Adipose tissue (tissue), 3 donors: ENCODE results near the gene CLP1. TPM values are rescaled to one million over a fixed set of nuclear protein-coding genes. Genes with fewer than 3 reads are reported as not detected.

Experiments used
- H3K27ac ChIP-seq: one replicate; pipeline ENCODE4 v1.5.1; 2013; ENCODE audit warnings: low read depth, low read length
- WGBS, 3 donors: extraction: QIAGEN DNeasy Blood & Tissue Kit; methylation state at CpG; one replicate each; pipeline ENCODE4 v1.1.7; 2013; 5-methylcytosine and 5-hydroxymethylcytosine counted together
- polyA plus RNA-seq, 3 donors: library from polyadenylated mRNA; stranded (reverse); fragments of 200-250 nt; gene quantifications; one replicate each; pipeline ENCODE4 v1.2.3, GENCODE V29; 2013
- donor health status: healthy with polysubstance abuse.
- donor health status: Bipolar disorder and iron deficiency.
- donor health status: healthy.

The CLP1 gene
- polyA plus RNA-seq: 10 to 100 TPM in 1 of 3 donors, 1 to 10 TPM in 2; 5.5 to 13.6 (median 6.1) TPM

- no peak within 1 kb of the TSS for H3K27ac ChIP-seq
- WGBS, 3 donors: 0% methylated on average over 43 to 45 of the region's 45 CpGs
These were observed at the start of gene CLP1 for GRCh38 chr11:57657194-57658022. Gene CLP1 (plus strand): TSS chr11:57657762. CDS start chr11:57659477, 1,715 bp downstream.

GRCh38 chr11:57610170-57610569, 47.4 kb upstream of the CLP1 start:
- WGBS, 3 donors: 90 to 95% (median 93%) methylated on average over 4 of the region's 4 CpGs
- no peak overlapping the region for H3K27ac ChIP-seq

GRCh38 chr11:57614234-57614772, 43.3 kb upstream of the CLP1 start:
- 75 to 88% (median 82%) methylated on average over 10 of the region's 10 CpGs for WGBS, 3 donors
- H3K27ac ChIP-seq: no peak overlapping the region

GRCh38 chr11:57615308-57615707, 42.3 kb upstream of the CLP1 start:
- WGBS, 3 donors: 76 to 86% (median 85%) methylated on average over 1 of the region's 1 CpG

GRCh38 chr11:57616595-57616994, 41.0 kb upstream of the CLP1 start:
- no peak overlapping the region for H3K27ac ChIP-seq
- 49 to 80% (median 75%) methylated on average over 3 of the region's 3 CpGs for WGBS, 3 donors

More at GRCh38 chr11:57615308-57615707, 42.3 kb upstream of the CLP1 start:
- no peak overlapping the region for H3K27ac ChIP-seq

- WGBS, 3 donors: 79 to 86% (median 80%) methylated on average over 2 of the region's 2 CpGs
- no peak overlapping the region for H3K27ac ChIP-seq
These were observed 39.1 kb upstream of the CLP1 start for GRCh38 chr11:57618438-57618837.

GRCh38 chr11:57619331-57619730, 38.2 kb upstream of the CLP1 start:
- H3K27ac ChIP-seq: no peak overlapping the region
- 91 to 96% (median 93%) methylated on average over 2 of the region's 2 CpGs for WGBS, 3 donors

- no peak overlapping the region for H3K27ac ChIP-seq
These were observed 37.1 kb upstream of the CLP1 start for GRCh38 chr11:57620467-57620866.

- 45 to 63% (median 54%) methylated on average over 3 of the region's 3 CpGs for WGBS, 3 donors
- no peak overlapping the region for H3K27ac ChIP-seq
These were observed 35.3 kb upstream of the CLP1 start for GRCh38 chr11:57622263-57622662.

- 79 to 99% (median 86%) methylated on average over 2 of the region's 2 CpGs for WGBS, 3 donors
- H3K27ac ChIP-seq: no peak overlapping the region
These were observed 32.7 kb upstream of the CLP1 start for GRCh38 chr11:57624864-57625263.

GRCh38 chr11:57626895-57627294, 30.7 kb upstream of the CLP1 start:
- 63 to 84% (median 67%) methylated on average over 1 of the region's 1 CpG for WGBS, 3 donors
- no peak overlapping the region for H3K27ac ChIP-seq

GRCh38 chr11:57630171-57630570, 27.4 kb upstream of the CLP1 start:
- WGBS, 3 donors: 39 to 48% (median 43%) methylated on average over 2 of the region's 2 CpGs

GRCh38 chr11:57632116-57632515, 25.4 kb upstream of the CLP1 start:
- 53 to 64% (median 55%) methylated on average over 5 of the region's 5 CpGs for WGBS, 3 donors

More at GRCh38 chr11:57630171-57630570, 27.4 kb upstream of the CLP1 start:
- H3K27ac ChIP-seq: no peak overlapping the region

GRCh38 chr11:57633394-57634070, 24.0 kb upstream of the CLP1 start:
- no peak overlapping the region for H3K27ac ChIP-seq
- 78 to 86% (median 79%) methylated on average over 6 of the region's 6 CpGs for WGBS, 3 donors

More at GRCh38 chr11:57632116-57632515, 25.4 kb upstream of the CLP1 start:
- no peak overlapping the region for H3K27ac ChIP-seq

GRCh38 chr11:57634311-57634710, 23.3 kb upstream of the CLP1 start:
- H3K27ac ChIP-seq: no peak overlapping the region

- 86 to 92% (median 92%) methylated on average over 8 of the region's 8 CpGs for WGBS, 3 donors
- H3K27ac ChIP-seq: no peak overlapping the region
These were observed 22.3 kb upstream of the CLP1 start for GRCh38 chr11:57635246-57635645.

- 16 to 23% (median 18%) methylated on average over 18 of the region's 18 CpGs for WGBS, 3 donors
- no peak overlapping the region for H3K27ac ChIP-seq
These were observed 19.9 kb upstream of the CLP1 start for GRCh38 chr11:57637626-57638004.

GRCh38 chr11:57638005-57638781, 19.4 kb upstream of the CLP1 start:
- 1% methylated on average over 42 to 47 of the region's 47 CpGs for WGBS, 3 donors
- H3K27ac ChIP-seq: no peak overlapping the region
